ENCODE data around the gene SIAH3. TPM values are rescaled to one million over a fixed set of nuclear protein-coding genes. Genes with fewer than 3 reads are reported as not detected.

Gene SIAH3
- total and polyA plus RNA-seq, 4 donors = under 0.01 TPM; not detected in 3

GRCh38 chr13:45823583-45823982 is 28.0 kb downstream of the SIAH3 start:
- Histone ChIP-seq H3K36me3 (ENCODE audit: control insufficient read depth in 4 of 4, insufficient read depth in 3 of 4, low read depth in 1 of 4, low read length in 3 of 4) (no peaks in the 10 kb centered on the region), H3K9ac (ENCODE audit: low read depth in 1 of 2, low read length in 2 of 2) (no peak overlapping the region), H3K9me3 (ENCODE audit: control insufficient read depth in 4 of 4, low read length in 3 of 4) (no peaks in the 10 kb centered on the region), H3K4me3 (ENCODE audit: low read depth in 1 of 3, low read length in 3 of 3) (no peak overlapping the region), H3K27ac (ENCODE audit: low read depth in 1 of 2, low read length in 2 of 2) (no peak overlapping the region), H3K27me3 (ENCODE audit: control insufficient read depth in 4 of 4, insufficient read depth in 4 of 4, low read length in 3 of 4) (no peaks in the 10 kb centered on the region), H3K4me1 (ENCODE audit: control insufficient read depth in 4 of 4, insufficient read depth in 4 of 4, low read length in 3 of 4) (no peaks in the 10 kb centered on the region)
- TF ChIP-seq SP1 (IDR thresholded peaks at IDR 0.05) = no peak
- TF ChIP-seq YY1 (IDR thresholded peaks at IDR 0.05) = no peak
- no peak for TF ChIP-seq FOXA2 (IDR thresholded peaks at IDR 0.05)
- TF ChIP-seq RAD21 (IDR thresholded peaks at IDR 0.05) = no peak
- TF ChIP-seq FOXA1 (IDR thresholded peaks at IDR 0.05) = no peak
- no peak for TF ChIP-seq TAF1 (conservative IDR thresholded peaks at IDR 0.05)
- no peak for TF ChIP-seq REST (IDR thresholded peaks at IDR 0.05)
- TF ChIP-seq CTCF (IDR thresholded peaks at IDR 0.05; ENCODE audit: low read depth, low read length, missing input control) = no peak
- TF ChIP-seq NR2F2 (IDR thresholded peaks at IDR 0.05) = no peak
- TF ChIP-seq HNF4A (conservative IDR thresholded peaks at IDR 0.05) = no peak
- TF ChIP-seq RXRA (IDR thresholded peaks at IDR 0.05) = no peak
- TF ChIP-seq MAX (IDR thresholded peaks at IDR 0.05) = no peak
- no peak for DNase-seq (ENCODE audit: low spot score)

GRCh38 chr13:45821811-45822210 is 29.7 kb downstream of the SIAH3 start:
- Histone ChIP-seq H3K27me3 (ENCODE audit: control insufficient read depth in 4 of 4, insufficient read depth in 4 of 4, low read length in 3 of 4) (no peaks in the 10 kb centered on the region), H3K9ac (ENCODE audit: low read depth in 1 of 2, low read length in 2 of 2) (no peak overlapping the region), H3K4me1 (ENCODE audit: control insufficient read depth in 4 of 4, insufficient read depth in 4 of 4, low read length in 3 of 4) (no peaks in the 10 kb centered on the region), H3K27ac (ENCODE audit: low read depth in 1 of 2, low read length in 2 of 2) (no peak overlapping the region), H3K9me3 (ENCODE audit: control insufficient read depth in 4 of 4, low read length in 3 of 4) (no peaks in the 10 kb centered on the region), H3K36me3 (ENCODE audit: control insufficient read depth in 4 of 4, insufficient read depth in 3 of 4, low read depth in 1 of 4, low read length in 3 of 4) (no peaks in the 10 kb centered on the region), H3K4me3 (ENCODE audit: low read depth in 1 of 3, low read length in 3 of 3) (no peak overlapping the region)
- no peak for DNase-seq (ENCODE audit: low spot score)
- WGBS = 81% methylated on average over 6 of the region's 6 CpGs
- TF ChIP-seq ZBTB33 (IDR thresholded peaks at IDR 0.05) (no peak), CTCF (IDR thresholded peaks at IDR 0.05; ENCODE audit: low read depth, low read length, missing input control) (no peak), TAF1 (conservative IDR thresholded peaks at IDR 0.05) (no peak)

All from liver (tissue), 9 donors.